HCT116 (cell line): Measurements from ENCODE around the gene RTN1. TPM values are rescaled to one million over a fixed set of nuclear protein-coding genes. Genes with fewer than 3 reads are reported as not detected.

Experiments used
- ATAC-seq: fragments of 200-7000 bp; cut with Tn5 transposase; 2 replicates; pipeline ENCODE4 v1.9.1; 2020; ENCODE audit warnings: mild to moderate bottlenecking, moderate library complexity
- BruUV-seq: library from RNA; stranded (reverse); fragments of 400-500 nt; replicated peaks from 2 replicates; lab custom pipeline; 2021; lab: Mats Ljungman, UMichigan
- CTCF ChIA-PET: fragments of 300-600 bp; sonication (Branson Sonifier 250); formaldehyde crosslinking; loops from one replicate; lab custom pipeline; 2021; ENCODE audit warnings: antibody characterized with exemption; lab: Charles Lee
- POLR2A ChIA-PET: fragments of 300-600, 350-600 bp; sonication (Branson Sonifier 250); formaldehyde crosslinking; loops from one replicate; lab custom pipeline; 2021; ENCODE audit warnings: antibody characterized with exemption; lab: Charles Lee
- RAD21 ChIA-PET, 2 experiments: fragments of 300-600 bp; sonication (Branson Sonifier 250); formaldehyde crosslinking; loops; one replicate each; lab custom pipeline; 2023; ENCODE audit warnings: low total read pairs in 2 of 2; ENCODE audit not compliant: uncharacterized antibody in 2 of 2, unreplicated experiment in 2 of 2, low non-redundant PET in 1 of 2; lab: Charles Lee
- DNase-seq: peaks from one replicate; pipeline ENCODE4 v3.0.0-alpha.2; 2010; ENCODE audit warnings: low read depth, low spot score
- H2AFZ ChIP-seq: fragments of 200-600 bp; shearing (Covaris generic), sonication (generic); 2 replicates; pipeline ENCODE4 v1.6.1; 2017; ENCODE audit warnings: low read depth, mixed run types, mixed read lengths, antibody characterized with exemption, low read length; ENCODE audit not compliant: poor library complexity, severe bottlenecking
- H3K27ac ChIP-seq: 2 replicates; pipeline ENCODE4 v1.5.1; 2012; ENCODE audit warnings: low read depth, low read length
- H3K27me3 ChIP-seq: fragments of 200-600 bp; sonication (generic); 2 replicates; pipeline ENCODE4 v1.6.1; 2016; ENCODE audit warnings: mixed run types, low read length, mixed read lengths; ENCODE audit not compliant: insufficient read depth
- H3K36me3 ChIP-seq, 2 experiments: fragments of 200-500 bp in 1 of 2; fragments of 200-600 bp in 1 of 2; sonication (Bioruptor generic) in 1 of 2; sonication (generic) in 1 of 2; 2 replicates each; pipeline versions ENCODE4 v1.5.1 to v1.6.1; 2014 to 2016; ENCODE audit warnings: low read length in 2 of 2, inconsistent platforms in 1 of 2, mixed read lengths in 1 of 2, mixed run types in 1 of 2; ENCODE audit not compliant: insufficient read depth in 2 of 2, control insufficient read depth in 1 of 2
- H3K4me1 ChIP-seq, 2 experiments: fragments of 200-600 bp in 1 of 2; sonication (generic) in 1 of 2; 2 replicates each; pipeline versions ENCODE4 v1.5.1 to v1.6.1; 2012 to 2017; ENCODE audit warnings: low read length in 2 of 2, inconsistent platforms in 1 of 2, mild to moderate bottlenecking in 1 of 2, mixed read lengths in 1 of 2, mixed run types in 1 of 2, moderate library complexity in 1 of 2; ENCODE audit not compliant: insufficient read depth in 2 of 2, control insufficient read depth in 1 of 2
- H3K4me2 ChIP-seq: fragments of 200-600 bp; sonication (generic); 2 replicates; pipeline ENCODE4 v1.6.1; 2017; ENCODE audit warnings: mixed run types, low read length, mixed read lengths
- H3K4me3 ChIP-seq, 2 experiments: fragments of 200-600 bp in 1 of 2; sonication (generic) in 1 of 2; replicated peaks in 1 of 2; 2 replicates each; pipeline ENCODE4 v1.5.1; 2011 to 2016; ENCODE audit warnings: low read length in 2 of 2, control low read depth in 1 of 2, low read depth in 1 of 2, mild to moderate bottlenecking in 1 of 2, mixed read lengths in 1 of 2, mixed run types in 1 of 2
- H3K79me2 ChIP-seq: fragments of 200-600 bp; sonication (generic); 2 replicates; pipeline ENCODE4 v1.6.1; 2017; ENCODE audit warnings: mild to moderate bottlenecking, mixed run types, low read length, moderate library complexity, mixed read lengths; ENCODE audit not compliant: insufficient read depth
- H3K9ac ChIP-seq: fragments of 200-600 bp; sonication (generic); 2 replicates; pipeline ENCODE4 v1.6.1; 2016; ENCODE audit warnings: low read length, mixed read lengths
- H3K9me2 ChIP-seq: fragments of 200-600 bp; sonication (generic), shearing (Covaris generic); 2 replicates; pipeline ENCODE4 v1.6.1; 2017; ENCODE audit warnings: mixed run types, mild to moderate bottlenecking, moderate library complexity; ENCODE audit not compliant: insufficient read depth
- H3K9me3 ChIP-seq, 2 experiments: fragments of 200-500 bp in 1 of 2; fragments of 200-600 bp in 1 of 2; sonication (Bioruptor generic) in 1 of 2; sonication (generic) in 1 of 2; 2 replicates each; pipeline ENCODE4 v1.6.1; 2014 to 2017; ENCODE audit warnings: low read length in 2 of 2, mixed read lengths in 2 of 2, inconsistent platforms in 1 of 2, low read depth in 1 of 2, mild to moderate bottlenecking in 1 of 2, mixed run types in 1 of 2, moderate library complexity in 1 of 2; ENCODE audit not compliant: control insufficient read depth in 1 of 2, insufficient read depth in 1 of 2
- H4K20me1 ChIP-seq: fragments of 200-600 bp; sonication (generic), shearing (Covaris generic); 2 replicates; pipeline ENCODE4 v1.6.1; 2017; ENCODE audit warnings: mixed run types, mild to moderate bottlenecking, moderate library complexity; ENCODE audit not compliant: insufficient read depth
- ATF3 ChIP-seq: IDR thresholded peaks from 2 replicates; pipeline ENCODE4 v1.6.1; 2012
- CEBPB ChIP-seq: IDR thresholded peaks from 2 replicates; pipeline ENCODE4 v1.6.1; 2012; ENCODE audit warnings: low read depth
- CTCF ChIP-seq, 3 experiments: fragments of 200-600 bp in 1 of 3; sonication (generic) in 1 of 3; IDR thresholded peaks in 2 of 3; conservative IDR thresholded peaks in 1 of 3; 2 replicates each; pipeline ENCODE4 v1.5.1; 2012 to 2017; ENCODE audit warnings: low read depth in 2 of 3, low read length in 2 of 3, antibody characterized with exemption in 1 of 3, borderline replicate concordance in 1 of 3, control low read depth in 1 of 3, mild to moderate bottlenecking in 1 of 3, mixed read lengths in 1 of 3, mixed run types in 1 of 3, moderate library complexity in 1 of 3; ENCODE audit not compliant: insufficient read depth in 1 of 3
- ELF1 ChIP-seq: IDR thresholded peaks from 2 replicates; pipeline ENCODE4 v1.6.1; 2012; ENCODE audit warnings: low read depth, borderline replicate concordance
- EZH2phosphoT487 ChIP-seq: fragments of 200-600 bp; IDR thresholded peaks from 2 replicates; pipeline ENCODE4 v1.6.1; 2018; ENCODE audit warnings: antibody characterized with exemption, borderline replicate concordance
- JUND ChIP-seq: IDR thresholded peaks from 2 replicates; pipeline ENCODE4 v1.6.1; 2012
- POLR2A ChIP-seq: IDR thresholded peaks from 2 replicates; pipeline ENCODE4 v1.7.0; 2011; ENCODE audit warnings: borderline replicate concordance; ENCODE audit not compliant: insufficient read depth, insufficient read length; ENCODE audit errors: extremely low read depth
- RAD21 ChIP-seq: IDR thresholded peaks from 2 replicates; pipeline ENCODE4 v1.6.1; 2012; ENCODE audit warnings: low read depth, mild to moderate bottlenecking
- SIN3A ChIP-seq: IDR thresholded peaks from 2 replicates; pipeline ENCODE4 v1.6.1; 2012; ENCODE audit warnings: low read depth
- SP1 ChIP-seq: IDR thresholded peaks from 2 replicates; pipeline ENCODE4 v1.6.1; 2012; ENCODE audit warnings: low read depth
- TCF7L2 ChIP-seq: IDR thresholded peaks from 2 replicates; pipeline ENCODE4 v1.7.0; 2011; ENCODE audit warnings: borderline replicate concordance, inconsistent platforms; ENCODE audit not compliant: insufficient read depth, insufficient read length; ENCODE audit errors: extremely low read depth
- ZBTB33 ChIP-seq: IDR thresholded peaks from 2 replicates; pipeline ENCODE4 v1.6.1; 2011; ENCODE audit warnings: mild to moderate bottlenecking, low read length, moderate library complexity; ENCODE audit not compliant: insufficient replicate concordance; ENCODE audit errors: extremely low read depth
- ZFX ChIP-seq: fragments of 450-650 bp; IDR thresholded peaks from 2 replicates; pipeline ENCODE4 v1.6.1; 2017
- intact Hi-C: fragments of 100-400 bp; cut with micrococcal nuclease; formaldehyde crosslinking; loops from 2 replicates; pipeline ENCODE4 v1.10.0; 2022
- total RNA-seq: library from RNA; stranded (reverse); gene quantifications from one replicate; pipeline ENCODE4 v1.2.1, GENCODE V29; 2021; ENCODE audit not compliant: unreplicated experiment

The RTN1 gene
- total RNA-seq, 1 experiment from 2014 or later = 0.57 TPM

GRCh38 chr14:59890676-59891075 lies 20.1 kb upstream of the RTN1 start:
- CTCF ChIA-PET = interaction anchor here (0.6 kb wide), 1 partner anchor 125 kb away, joined by 3 read pairs; no protein-coding TSS in a partner anchor
- Histone ChIP-seq H3K9me2 (no peaks in the 10 kb centered on the region), H3K4me3 (no peak overlapping the region), H3K36me3 (no peaks in the 10 kb centered on the region), H3K9me3 (no peaks in the 10 kb centered on the region), H3K27ac (no peak overlapping the region), H3K4me1 (no peaks in the 10 kb centered on the region), H3K4me2 (no peak overlapping the region), H3K27me3 (no peaks in the 10 kb centered on the region), H4K20me1 (no peaks in the 10 kb centered on the region), H3K79me2 (no peaks in the 10 kb centered on the region), H3K9ac (no peak overlapping the region), H2AFZ (no peak overlapping the region)
- no peak for TF ChIP-seq SIN3A
- no peak for TF ChIP-seq ATF3
- TF ChIP-seq POLR2A = no peak
- TF ChIP-seq CTCF (IDR thresholded peaks at IDR 0.05 in 2 of 3, conservative IDR thresholded peaks at IDR 0.05 in 1 of 3; ENCODE audit: borderline replicate concordance in 1 of 3, insufficient read depth in 1 of 3, low read depth in 2 of 3, low read length in 2 of 3) = no peak
- no peak for TF ChIP-seq TCF7L2
- TF ChIP-seq SP1 = no peak
- TF ChIP-seq EZH2phosphoT487 = no peak
- TF ChIP-seq ZBTB33 = no peak
- no peak for TF ChIP-seq ZFX
- TF ChIP-seq ELF1 = no peak
- no peak for TF ChIP-seq JUND
- no peak for TF ChIP-seq RAD21
- TF ChIP-seq CEBPB = no peak
- intact Hi-C loops = no loop called here
- ATAC-seq (no peak), DNase-seq (no peak)
- RAD21 ChIA-PET = no interaction called here
- no TSS peak for BruUV-seq
- POLR2A ChIA-PET = no interaction called here
